Testis (tissue), 3 donors: ENCODE results near the gene SPA17. TPM values are rescaled to one million over a fixed set of nuclear protein-coding genes. Genes with fewer than 3 reads are reported as not detected.

Experiments used
- DNase-seq: peaks from one replicate; pipeline ENCODE4 v3.0.0-alpha.2; 2019
- H3K27ac ChIP-seq, 2 donors: fragments of 200-600 bp; sonication (generic); one replicate each; pipeline ENCODE4 v1.5.1; 2019
- H3K27me3 ChIP-seq: fragments of 200-600 bp; sonication (generic); one replicate; pipeline ENCODE4 v1.5.1; 2019
- H3K36me3 ChIP-seq: fragments of 200-600 bp; sonication (generic); one replicate; pipeline ENCODE4 v1.5.1; 2017; ENCODE audit warnings: low read depth; ENCODE audit errors: missing control alignments
- H3K4me1 ChIP-seq: fragments of 200-600 bp; sonication (generic); one replicate; pipeline ENCODE4 v1.5.1; 2019
- H3K4me3 ChIP-seq, 2 donors: fragments of 200-600 bp; sonication (generic); one replicate each; pipeline ENCODE4 v1.5.1; 2017 to 2019
- H3K9me3 ChIP-seq: fragments of 200-600 bp; sonication (generic); one replicate; pipeline ENCODE4 v1.5.1; 2017
- POLR2A ChIP-seq: fragments of 450-650 bp; IDR thresholded peaks from one replicate; pipeline ENCODE4 v1.6.1; 2017; ENCODE audit warnings: antibody characterized with exemption, mild to moderate bottlenecking, moderate library complexity
- WGBS, 2 donors: methylation state at CpG; one replicate each; pipeline ENCODE4 v1.1.5; 2018; 5-methylcytosine and 5-hydroxymethylcytosine counted together
- intact Hi-C: fragments of 100-400 bp; cut with DNase I; formaldehyde crosslinking; loops from one replicate; pipeline ENCODE4 v1.15.1; 2023; ENCODE audit warnings: low total_unique reads
- polyA plus RNA-seq: library from polyadenylated mRNA; stranded (reverse); fragments of 350-450 nt; fragmentation: Illumina TruSeq; extraction: RNeasy Lipid Tissue Mini Kit (QIAGEN cat#74804); gene quantifications from one replicate; pipeline ENCODE4 v1.2.3, GENCODE V29; 2014; ENCODE audit warnings: low read depth, low replicate concordance; ENCODE audit not compliant: insufficient read depth
- total RNA-seq, 2 donors: library from RNA; depleted of rRNA; stranded (reverse); fragments of >200 nt; gene quantifications; one replicate each; pipeline ENCODE4 v1.2.3, GENCODE V29; 2016
- TF ChIP-seq, protein P1 (sequence below), 3 experiments: fragments of 450-650 bp in 2 of 3; fragments of 200-600 bp in 1 of 3; sonication (generic) in 1 of 3; IDR thresholded peaks; one replicate each; pipeline ENCODE4 v1.5.1; 2016 to 2019; ENCODE audit warnings: antibody characterized with exemption in 3 of 3, mild to moderate bottlenecking in 2 of 3, moderate library complexity in 1 of 3

SPA17 gene
- total and polyA plus RNA-seq, 3 donors from 2014 or later, result 97.5 to 405 (median 170) TPM

DNA sequence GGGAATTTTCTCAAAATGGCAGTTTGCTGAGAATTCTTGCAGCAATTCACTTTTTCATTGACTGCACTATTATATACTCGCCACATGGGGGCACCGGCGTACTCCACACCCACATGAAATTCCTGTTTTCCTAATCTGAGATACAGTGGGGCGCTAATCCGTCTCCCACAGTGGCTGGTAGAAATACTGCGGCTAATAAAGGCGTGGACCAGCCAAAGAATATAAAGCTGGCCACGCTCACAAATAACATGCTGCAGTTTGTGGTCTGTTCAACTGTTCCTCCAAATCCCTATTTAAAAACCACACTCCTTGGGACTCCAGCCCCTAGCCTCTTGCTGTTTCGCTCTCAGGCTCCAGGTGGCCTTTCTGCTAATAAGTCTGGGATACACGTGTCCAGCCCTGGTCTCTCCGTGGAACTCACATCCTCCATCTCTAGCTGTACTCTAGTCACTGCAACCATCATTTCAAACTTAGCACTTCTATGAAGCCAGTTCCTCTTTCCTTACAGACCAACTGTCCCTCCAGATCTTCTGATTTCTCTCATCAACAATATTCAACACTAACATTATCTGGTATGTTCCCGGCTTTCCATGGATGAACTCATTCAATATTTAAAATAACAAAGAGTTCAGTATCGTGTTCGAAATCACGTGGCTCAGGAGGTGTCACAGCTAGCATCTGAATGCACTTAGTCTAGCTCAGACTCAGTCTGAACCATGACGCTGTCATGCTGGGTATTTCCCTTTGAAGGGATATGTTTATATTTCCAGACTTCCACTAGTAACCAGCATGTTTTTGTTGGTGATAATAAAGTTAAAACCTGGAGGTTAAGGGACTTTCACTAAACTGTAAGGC is 29.1 kb upstream of the SPA17 start:
- DNase-seq, result peak; percentile 64
- intact Hi-C loops, result no loop called here
- no peak for TF ChIP-seq POLR2A
- TF ChIP-seq, protein P1, sequence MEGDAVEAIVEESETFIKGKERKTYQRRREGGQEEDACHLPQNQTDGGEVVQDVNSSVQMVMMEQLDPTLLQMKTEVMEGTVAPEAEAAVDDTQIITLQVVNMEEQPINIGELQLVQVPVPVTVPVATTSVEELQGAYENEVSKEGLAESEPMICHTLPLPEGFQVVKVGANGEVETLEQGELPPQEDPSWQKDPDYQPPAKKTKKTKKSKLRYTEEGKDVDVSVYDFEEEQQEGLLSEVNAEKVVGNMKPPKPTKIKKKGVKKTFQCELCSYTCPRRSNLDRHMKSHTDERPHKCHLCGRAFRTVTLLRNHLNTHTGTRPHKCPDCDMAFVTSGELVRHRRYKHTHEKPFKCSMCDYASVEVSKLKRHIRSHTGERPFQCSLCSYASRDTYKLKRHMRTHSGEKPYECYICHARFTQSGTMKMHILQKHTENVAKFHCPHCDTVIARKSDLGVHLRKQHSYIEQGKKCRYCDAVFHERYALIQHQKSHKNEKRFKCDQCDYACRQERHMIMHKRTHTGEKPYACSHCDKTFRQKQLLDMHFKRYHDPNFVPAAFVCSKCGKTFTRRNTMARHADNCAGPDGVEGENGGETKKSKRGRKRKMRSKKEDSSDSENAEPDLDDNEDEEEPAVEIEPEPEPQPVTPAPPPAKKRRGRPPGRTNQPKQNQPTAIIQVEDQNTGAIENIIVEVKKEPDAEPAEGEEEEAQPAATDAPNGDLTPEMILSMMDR (IDR thresholded peaks at IDR 0.05), result peak; percentile 68 to 85 (median 83)

DNA sequence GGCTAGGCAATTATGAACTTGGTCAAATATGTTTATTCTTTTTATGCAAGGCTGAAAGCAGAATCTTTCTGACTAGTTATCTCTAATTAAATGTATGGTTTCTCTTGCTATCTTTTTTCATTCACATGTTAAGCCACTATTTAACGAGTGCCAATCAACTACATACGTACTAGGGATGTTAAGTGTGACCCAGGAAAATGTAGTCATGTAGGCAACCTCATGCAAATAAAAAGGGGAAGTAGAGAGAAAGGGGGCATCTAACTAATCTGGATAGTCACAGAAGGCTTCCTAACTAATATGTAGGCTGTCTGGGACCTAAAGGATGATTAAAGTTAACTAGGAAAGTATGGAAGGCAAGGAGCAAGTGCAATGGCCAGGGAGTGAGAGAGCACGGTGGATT is 27.6 kb upstream of the SPA17 start:
- Histone ChIP-seq H3K36me3 (no peaks in the 10 kb centered on the region), H3K9me3 (no peaks in the 10 kb centered on the region), H3K4me1 (no peaks in the 10 kb centered on the region), H3K4me3 (no peak overlapping the region), H3K27me3 (no peaks in the 10 kb centered on the region), H3K27ac (no peak overlapping the region)
- WGBS, 2 donors, result 85 to 88% methylated on average over 3 of the region's 3 CpGs
- no peak for TF ChIP-seq POLR2A
- TF ChIP-seq, protein P1 (IDR thresholded peaks at IDR 0.05), result no peak
- intact Hi-C loops, result no loop called here
- no peak for DNase-seq

More for the DNA sequence above, 29.1 kb upstream of the SPA17 start:
- WGBS, 2 donors, result 32 to 38% methylated on average over 16 of the region's 16 CpGs
- Histone ChIP-seq H3K27me3 (no peaks in the 10 kb centered on the region), H3K36me3 (no peaks in the 10 kb centered on the region), H3K4me3 (no peak overlapping the region), H3K9me3 (no peaks in the 10 kb centered on the region), H3K27ac (no peak overlapping the region), H3K4me1 (no peaks in the 10 kb centered on the region)

DNA sequence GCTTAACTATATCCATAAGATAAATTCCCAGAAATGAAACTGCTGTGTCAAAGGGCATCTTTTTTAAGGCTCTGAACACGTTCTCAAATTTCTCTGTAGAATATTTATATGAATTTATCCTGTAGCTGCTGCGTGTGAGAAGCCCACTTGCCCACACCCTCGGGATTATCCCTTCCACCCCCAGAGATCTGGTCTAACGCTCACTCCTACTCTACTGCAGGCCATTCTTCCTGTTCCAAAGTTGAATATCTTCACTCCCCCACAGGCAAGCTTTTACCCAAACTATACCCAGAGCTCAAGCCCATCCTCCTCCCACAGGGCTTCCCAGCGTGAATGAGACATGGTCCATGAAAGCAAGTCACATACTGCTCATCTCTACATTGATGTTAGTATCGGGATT is 25.1 kb upstream of the SPA17 start:
- intact Hi-C loops, result no loop called here
- Histone ChIP-seq H3K36me3 (no peaks in the 10 kb centered on the region), H3K4me3 (no peak overlapping the region), H3K27me3 (no peaks in the 10 kb centered on the region), H3K4me1 (no peaks in the 10 kb centered on the region), H3K27ac (no peak overlapping the region), H3K9me3 (no peaks in the 10 kb centered on the region)
- DNase-seq, result no peak
- TF ChIP-seq, protein P1 (IDR thresholded peaks at IDR 0.05), result no peak
- no peak for TF ChIP-seq POLR2A
- 82 to 89% methylated on average over 6 of the region's 6 CpGs for WGBS, 2 donors

DNA sequence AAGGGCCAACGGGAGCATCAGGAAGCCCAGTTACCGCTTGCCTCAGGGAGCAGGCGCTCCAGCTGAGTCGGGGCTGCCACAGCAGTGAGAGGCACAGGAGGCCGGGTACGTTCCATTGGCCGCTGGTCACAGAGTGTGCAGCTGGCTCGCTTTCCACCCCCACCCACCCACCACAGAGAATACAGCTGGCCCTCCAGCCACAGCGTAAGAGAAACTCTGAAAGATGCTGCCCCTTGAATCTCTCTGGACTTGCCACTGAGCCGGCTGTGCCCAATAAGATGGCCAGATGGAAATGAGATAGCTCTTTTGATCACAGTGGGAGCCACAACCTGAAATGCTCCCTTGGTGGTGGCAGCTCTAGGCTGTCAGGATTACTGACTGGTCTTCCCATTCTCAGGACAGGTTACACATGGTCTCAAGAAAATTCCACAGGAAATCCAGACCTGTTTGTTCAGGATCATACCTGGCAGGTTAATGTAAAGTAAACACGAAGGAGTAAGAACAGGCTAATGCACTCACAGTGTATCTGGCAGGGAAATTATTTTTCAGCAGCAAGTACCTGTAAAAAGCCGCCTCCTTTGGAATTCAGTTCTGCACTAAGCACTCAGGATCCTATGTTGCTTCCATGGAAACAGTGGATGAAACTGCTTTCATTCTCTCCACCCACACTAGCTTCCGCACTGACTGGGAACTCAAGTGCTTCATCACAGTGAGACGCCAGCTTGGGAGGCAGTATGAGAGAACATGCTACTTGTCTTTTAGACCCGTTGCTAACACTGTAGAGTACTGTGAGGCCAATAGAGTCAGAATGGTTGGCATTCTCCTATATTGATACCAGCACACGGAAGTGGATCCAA is 16.7 kb upstream of the SPA17 start:
- H3K4me3 ChIP-seq, result no peak overlapping the region
- no peaks in the 10 kb centered on the region for H3K4me1 ChIP-seq
- H3K27ac ChIP-seq, result no peak overlapping the region
- DNase-seq, result no peak
- intact Hi-C loops, result no loop called here
- H3K36me3 ChIP-seq, result no peaks in the 10 kb centered on the region
- 74 to 80% methylated on average over 16 of the region's 16 CpGs for whole genome bisulfite sequencing, 2 donors
- no peaks in the 10 kb centered on the region for H3K9me3 ChIP-seq
- H3K27me3 ChIP-seq, result no peaks in the 10 kb centered on the region
- no peak for TF ChIP-seq POLR2A
- TF ChIP-seq, protein P1 (IDR thresholded peaks at IDR 0.05), result no peak
